Muscle layer of duodenum (tissue), 2 donors: ENCODE measurements around the gene SEC24A.
"Not testable (repeated sequence)": the region's sequence is repeated elsewhere in the genome, so short reads cannot be mapped to it uniquely, and the experiment has no call there.

Experiments
- H3K27ac ChIP-seq: one replicate; pipeline ENCODE4 v1.7.0; 2013; ENCODE audit warnings: mild to moderate bottlenecking, low read length
- H3K27me3 ChIP-seq: one replicate; pipeline ENCODE4 v1.7.0; 2013; ENCODE audit warnings: low read depth, mild to moderate bottlenecking, control low read depth, low read length
- H3K36me3 ChIP-seq, 2 donors: one replicate each; pipeline ENCODE4 v1.7.0; 2013; ENCODE audit warnings: low read length in 2 of 2, control low read depth in 1 of 2, mild to moderate bottlenecking in 1 of 2; ENCODE audit not compliant: insufficient read depth in 2 of 2, control insufficient read depth in 1 of 2
- H3K4me1 ChIP-seq, 2 donors: one replicate each; pipeline ENCODE4 v1.7.0; 2013; ENCODE audit warnings: low read length in 2 of 2, mild to moderate bottlenecking in 2 of 2, control low read depth in 1 of 2, moderate library complexity in 1 of 2; ENCODE audit not compliant: insufficient read depth in 2 of 2, control insufficient read depth in 1 of 2
- H3K4me3 ChIP-seq, 2 donors: one replicate each; pipeline ENCODE4 v1.7.0; 2013; ENCODE audit warnings: low read length in 2 of 2, low read depth in 1 of 2, mild to moderate bottlenecking in 1 of 2
- H3K9me3 ChIP-seq, 2 donors: one replicate each; pipeline ENCODE4 v1.7.0; 2013; ENCODE audit warnings: low read length in 2 of 2, control low read depth in 1 of 2, mild to moderate bottlenecking in 1 of 2; ENCODE audit not compliant: control insufficient read depth in 1 of 2
- donor health status: healthy.

Gene SEC24A

DNA sequence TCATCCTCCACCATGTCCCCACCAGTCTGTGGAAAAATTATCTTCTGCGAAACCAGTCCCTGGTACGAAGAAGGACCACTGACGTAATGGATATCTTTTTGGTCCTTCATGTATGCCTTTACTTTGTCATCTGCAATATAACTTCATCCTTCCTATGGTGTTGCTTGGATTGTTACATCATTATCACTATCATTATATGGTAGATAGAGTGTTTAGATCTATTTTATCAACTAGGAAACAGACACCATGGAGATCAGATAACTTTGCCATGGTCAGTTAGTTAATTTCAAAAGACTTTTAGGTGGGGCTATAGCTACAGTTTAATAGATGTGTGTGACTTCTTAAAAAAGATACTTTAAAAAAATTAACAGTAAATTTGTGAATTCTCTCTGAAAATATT, 66.0 kb downstream of the SEC24A start:
- H3K9me3 ChIP-seq, result no peaks in the 10 kb centered on the region
- H3K27ac ChIP-seq, result no peak overlapping the region
- peaks cover 23 to 53% of the 10 kb centered on the region in 2 donors for H3K36me3 ChIP-seq
- H3K27me3 ChIP-seq, result no peaks in the 10 kb centered on the region
- H3K4me3 ChIP-seq, result no peak overlapping the region
- no peaks in the 10 kb centered on the region for H3K4me1 ChIP-seq

GRCh38 chr5:134715466-134715865, 66.9 kb downstream of the SEC24A start:
- H3K27me3 ChIP-seq, H3K9me3 ChIP-seq, H3K27ac ChIP-seq, H3K4me3 ChIP-seq, H3K4me1 ChIP-seq: not testable (repeated sequence)
- H3K36me3 ChIP-seq, result peaks cover 25 to 52% of the 10 kb centered on the region in 2 donors

DNA sequence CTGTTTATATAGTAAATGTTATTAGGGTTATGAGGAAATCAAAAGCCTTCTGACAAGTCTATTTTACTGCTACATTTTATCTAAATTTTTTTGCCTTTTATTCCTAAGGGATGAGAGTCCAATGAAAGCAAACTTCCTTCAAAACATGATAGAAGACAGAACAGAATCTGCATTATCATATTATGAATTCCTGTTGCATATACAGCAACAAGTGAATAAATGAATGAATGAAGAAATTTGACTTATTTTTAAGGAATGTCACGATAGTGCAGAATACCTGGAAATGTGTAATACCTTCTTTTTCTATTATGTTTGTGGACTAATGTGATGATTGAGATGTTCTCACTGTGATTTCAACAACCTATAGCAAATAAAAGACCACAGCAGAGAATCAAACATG, 76.3 kb downstream of the SEC24A start:
- Histone ChIP-seq H3K36me3 (peaks cover 34 to 46% of the 10 kb centered on the region in 2 donors), H3K4me1 (no peaks in the 10 kb centered on the region), H3K9me3 (no peaks in the 10 kb centered on the region), H3K27me3 (no peaks in the 10 kb centered on the region), H3K4me3 (no peak overlapping the region), H3K27ac (no peak overlapping the region)

DNA sequence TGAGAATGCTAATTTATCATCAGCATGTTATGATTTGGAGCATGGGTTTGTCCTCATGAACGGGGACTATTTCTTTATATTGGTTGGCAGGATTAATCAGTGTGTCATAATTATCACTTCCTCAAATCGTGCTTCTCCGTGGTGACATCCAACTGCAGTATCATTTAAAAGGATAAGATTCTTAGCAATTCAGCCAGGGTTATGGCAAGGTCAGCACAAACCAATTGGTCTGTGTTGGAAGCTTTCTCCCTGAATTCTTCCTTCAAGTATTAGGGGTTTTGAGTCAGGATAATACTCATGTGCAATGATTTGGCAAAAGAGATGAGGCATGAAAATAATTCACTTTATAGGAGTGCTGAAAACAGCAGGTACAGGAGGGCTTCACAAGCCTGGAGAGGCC, 84.2 kb downstream of the SEC24A start:
- Histone ChIP-seq H3K27me3 (no peaks in the 10 kb centered on the region), H3K9me3 (no peaks in the 10 kb centered on the region), H3K36me3 (peaks cover 0 to under 1% of the 10 kb centered on the region in 2 donors), H3K4me3 (no peak overlapping the region), H3K27ac (no peak overlapping the region), H3K4me1 (no peaks in the 10 kb centered on the region)

DNA sequence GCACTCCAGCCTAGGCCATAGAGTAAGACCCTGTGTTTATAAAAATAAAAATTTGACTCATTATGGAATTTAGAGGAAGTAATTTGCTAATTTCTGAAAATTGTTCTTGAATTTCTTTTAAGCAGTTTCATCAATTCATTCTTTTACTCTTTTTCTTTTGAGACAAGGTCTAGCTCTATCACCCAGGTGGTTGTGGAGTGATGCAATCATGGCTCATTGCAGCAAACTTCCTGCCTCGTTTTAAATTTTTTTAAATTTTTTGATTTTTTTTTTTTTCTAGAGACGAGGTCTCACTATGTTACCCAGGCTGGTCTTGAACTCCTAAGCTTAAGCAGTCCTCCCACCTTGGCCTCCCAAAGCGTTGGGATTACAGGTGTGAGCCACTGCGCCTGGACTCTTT, 86.7 kb downstream of the SEC24A start:
- H3K36me3 ChIP-seq, result peaks cover 0 to 5% of the 10 kb centered on the region in 2 donors
- H3K4me1 ChIP-seq, result peaks cover 0 to 13% of the 10 kb centered on the region in 2 donors
- no peak overlapping the region for H3K27ac ChIP-seq
- H3K27me3 ChIP-seq, result no peaks in the 10 kb centered on the region
- no peak overlapping the region for H3K4me3 ChIP-seq
- no peaks in the 10 kb centered on the region for H3K9me3 ChIP-seq

GRCh38 chr5:134736173-134736812, 87.7 kb downstream of the SEC24A start:
- Histone ChIP-seq H3K36me3 (peaks cover 0 to 9% of the 10 kb centered on the region in 2 donors), H3K27me3 (no peaks in the 10 kb centered on the region), H3K4me3 (no peak overlapping the region), H3K27ac (no peak overlapping the region), H3K9me3 (no peaks in the 10 kb centered on the region), H3K4me1 (peaks cover 0 to 22% of the 10 kb centered on the region in 2 donors)

- peaks cover 0 to 22% of the 10 kb centered on the region in 2 donors for H3K4me1 ChIP-seq
- peaks cover 0 to 9% of the 10 kb centered on the region in 2 donors for H3K36me3 ChIP-seq
- H3K4me3 ChIP-seq, result peak within 1 kb of the TSS; percentile 80 to 83
- H3K27ac ChIP-seq, result peak within 1 kb of the TSS; percentile 94
- H3K9me3 ChIP-seq, result no peaks in the 10 kb centered on the region
- no peaks in the 10 kb centered on the region for H3K27me3 ChIP-seq
Measured at GRCh38 chr5:134738133-134738962, 89.8 kb downstream of the SEC24A start, which contains the start of gene CAMLG. TSS of gene CAMLG (plus strand) at chr5:134738548. CDS start at chr5:134738621, 73 bp downstream.

DNA sequence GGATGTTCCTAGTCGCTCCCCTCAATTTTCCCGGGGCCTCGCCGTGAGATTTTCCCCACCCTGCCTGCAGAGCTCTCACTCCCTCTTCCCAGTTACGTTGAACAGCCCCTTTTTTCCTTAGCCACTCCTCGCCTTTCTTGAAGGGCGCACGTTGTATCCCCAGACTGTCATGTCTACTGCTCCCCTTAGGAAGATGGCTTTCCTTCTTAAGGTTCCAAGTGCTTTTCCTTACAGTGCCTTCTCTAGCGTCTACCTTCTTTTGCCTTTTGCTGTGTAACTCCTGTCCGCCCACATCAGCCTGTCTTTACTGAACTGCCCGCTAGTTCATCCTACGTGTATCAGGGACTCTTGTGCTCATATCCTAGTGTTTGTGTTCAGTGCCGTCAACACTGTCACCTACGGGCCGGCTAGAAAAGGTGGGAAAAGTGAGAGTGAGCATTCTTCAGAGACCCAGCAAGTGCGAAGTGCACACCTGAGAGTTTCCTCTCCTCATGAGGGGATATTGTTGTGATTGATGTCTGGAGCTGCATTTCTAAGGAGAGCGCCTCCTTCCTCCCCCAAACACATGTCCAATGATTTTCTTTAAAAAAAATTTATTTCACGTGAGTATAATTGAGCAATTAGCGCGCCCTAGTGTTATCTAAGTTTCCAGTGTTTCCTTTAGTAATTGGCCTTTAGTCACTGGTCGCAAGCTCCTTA, 90.5 kb downstream of the SEC24A start:
- H3K27me3 ChIP-seq, result no peaks in the 10 kb centered on the region
- peak overlapping the region; percentile 94 for H3K27ac ChIP-seq

GRCh38 chr5:134741052-134741451, 92.5 kb downstream of the SEC24A start:
- Histone ChIP-seq H3K27ac (no peak overlapping the region), H3K9me3 (no peaks in the 10 kb centered on the region), H3K4me3 (no peak overlapping the region), H3K36me3 (peaks cover 0 to 9% of the 10 kb centered on the region in 2 donors), H3K4me1 (peaks cover 0 to 22% of the 10 kb centered on the region in 2 donors), H3K27me3 (no peaks in the 10 kb centered on the region)

More for the DNA sequence above, 90.5 kb downstream of the SEC24A start:
- H3K36me3 ChIP-seq, result peaks cover 0 to 9% of the 10 kb centered on the region in 2 donors
- H3K4me1 ChIP-seq, result peaks cover 0 to 22% of the 10 kb centered on the region in 2 donors
- peak overlapping the region; percentile 78 to 83 for H3K4me3 ChIP-seq
- H3K9me3 ChIP-seq, result no peaks in the 10 kb centered on the region

- no peaks in the 10 kb centered on the region for H3K9me3 ChIP-seq
- no peak overlapping the region for H3K27ac ChIP-seq
- no peak overlapping the region for H3K4me3 ChIP-seq
- H3K4me1 ChIP-seq, result peaks cover 0 to 22% of the 10 kb centered on the region in 2 donors
- H3K27me3 ChIP-seq, result no peaks in the 10 kb centered on the region
- peaks cover 0 to 9% of the 10 kb centered on the region in 2 donors for H3K36me3 ChIP-seq
Measured at GRCh38 chr5:134742134-134742533, 93.5 kb downstream of the SEC24A start.

GRCh38 chr5:134749415-134749814, 100.8 kb downstream of the SEC24A start:
- Histone ChIP-seq H3K36me3 (peaks cover 4 to 12% of the 10 kb centered on the region in 2 donors), H3K27me3 (no peaks in the 10 kb centered on the region), H3K4me3 (no peak overlapping the region), H3K4me1 (no peaks in the 10 kb centered on the region), H3K27ac (no peak overlapping the region), H3K9me3 (no peaks in the 10 kb centered on the region)
